ENCODE measurements around the gene TFE3.
A peak's percentile ranks its signal among the peaks of the same experiment; 100 is the strongest.

DNA sequence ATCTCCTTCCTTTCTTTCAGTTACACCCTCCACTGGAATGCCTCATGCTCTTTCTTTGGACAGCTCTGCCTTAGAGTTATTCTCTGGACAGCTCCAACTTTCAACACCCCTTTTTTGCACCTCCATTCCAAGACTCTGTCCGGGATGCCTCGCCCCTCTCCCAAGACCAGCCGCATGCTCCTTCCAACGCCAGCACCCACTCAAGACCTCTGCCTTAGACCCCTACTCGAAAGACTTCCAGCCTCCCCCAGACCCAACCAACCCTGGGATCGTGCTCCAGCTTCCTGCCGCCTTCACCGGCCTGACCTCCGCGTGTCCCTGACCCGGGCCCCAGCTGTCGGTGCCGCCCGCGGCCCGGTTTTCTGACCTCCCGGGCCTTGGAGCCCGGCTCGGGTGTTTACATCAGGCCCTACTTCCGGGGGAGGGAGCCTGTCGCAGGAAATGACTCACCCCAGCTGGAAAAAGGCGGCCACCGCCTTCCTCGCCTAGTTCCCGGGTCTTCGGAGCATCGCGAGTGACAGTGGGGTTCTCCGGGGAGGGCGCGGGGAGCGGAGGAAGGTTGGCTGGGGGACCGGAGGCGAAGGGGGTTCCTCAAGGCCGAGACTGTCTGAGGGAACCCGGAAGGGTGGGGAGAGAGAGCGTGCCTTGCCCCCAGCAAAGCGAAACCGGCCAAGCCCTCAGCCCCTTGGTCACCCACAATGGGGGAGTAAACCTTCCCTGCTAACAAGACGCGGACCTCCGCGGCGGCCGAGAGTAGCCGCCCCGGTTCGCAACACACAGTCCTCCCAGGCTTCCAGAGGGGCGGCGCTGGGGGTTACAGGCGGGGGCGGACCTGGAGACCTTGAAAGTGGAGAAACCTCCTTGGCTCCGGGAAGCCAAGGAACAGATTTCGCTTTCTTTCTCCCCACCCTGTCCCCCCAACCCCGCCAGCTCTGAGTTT, 36.6 kb upstream of the TFE3 start, which contains the start of gene WDR45:
- TF ChIP-seq, protein P1, sequence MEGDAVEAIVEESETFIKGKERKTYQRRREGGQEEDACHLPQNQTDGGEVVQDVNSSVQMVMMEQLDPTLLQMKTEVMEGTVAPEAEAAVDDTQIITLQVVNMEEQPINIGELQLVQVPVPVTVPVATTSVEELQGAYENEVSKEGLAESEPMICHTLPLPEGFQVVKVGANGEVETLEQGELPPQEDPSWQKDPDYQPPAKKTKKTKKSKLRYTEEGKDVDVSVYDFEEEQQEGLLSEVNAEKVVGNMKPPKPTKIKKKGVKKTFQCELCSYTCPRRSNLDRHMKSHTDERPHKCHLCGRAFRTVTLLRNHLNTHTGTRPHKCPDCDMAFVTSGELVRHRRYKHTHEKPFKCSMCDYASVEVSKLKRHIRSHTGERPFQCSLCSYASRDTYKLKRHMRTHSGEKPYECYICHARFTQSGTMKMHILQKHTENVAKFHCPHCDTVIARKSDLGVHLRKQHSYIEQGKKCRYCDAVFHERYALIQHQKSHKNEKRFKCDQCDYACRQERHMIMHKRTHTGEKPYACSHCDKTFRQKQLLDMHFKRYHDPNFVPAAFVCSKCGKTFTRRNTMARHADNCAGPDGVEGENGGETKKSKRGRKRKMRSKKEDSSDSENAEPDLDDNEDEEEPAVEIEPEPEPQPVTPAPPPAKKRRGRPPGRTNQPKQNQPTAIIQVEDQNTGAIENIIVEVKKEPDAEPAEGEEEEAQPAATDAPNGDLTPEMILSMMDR (conservative IDR thresholded peaks at IDR 0.05): no peak
- peak; percentile 77 for TF ChIP-seq ZFX (IDR thresholded peaks at IDR 0.05)

Measured in C4-2B (cell line).